HG03565 (cell line): Measurements from ENCODE around the gene DUSP5.

Source experiments
- ATAC-seq: cut with Tn5 transposase; IDR thresholded peaks from one replicate; pipeline ENCODE4 v1.9.1; 2021; ENCODE audit warnings: mild to moderate bottlenecking, moderate library complexity; ENCODE audit not compliant: unreplicated experiment

Gene DUSP5

DNA sequence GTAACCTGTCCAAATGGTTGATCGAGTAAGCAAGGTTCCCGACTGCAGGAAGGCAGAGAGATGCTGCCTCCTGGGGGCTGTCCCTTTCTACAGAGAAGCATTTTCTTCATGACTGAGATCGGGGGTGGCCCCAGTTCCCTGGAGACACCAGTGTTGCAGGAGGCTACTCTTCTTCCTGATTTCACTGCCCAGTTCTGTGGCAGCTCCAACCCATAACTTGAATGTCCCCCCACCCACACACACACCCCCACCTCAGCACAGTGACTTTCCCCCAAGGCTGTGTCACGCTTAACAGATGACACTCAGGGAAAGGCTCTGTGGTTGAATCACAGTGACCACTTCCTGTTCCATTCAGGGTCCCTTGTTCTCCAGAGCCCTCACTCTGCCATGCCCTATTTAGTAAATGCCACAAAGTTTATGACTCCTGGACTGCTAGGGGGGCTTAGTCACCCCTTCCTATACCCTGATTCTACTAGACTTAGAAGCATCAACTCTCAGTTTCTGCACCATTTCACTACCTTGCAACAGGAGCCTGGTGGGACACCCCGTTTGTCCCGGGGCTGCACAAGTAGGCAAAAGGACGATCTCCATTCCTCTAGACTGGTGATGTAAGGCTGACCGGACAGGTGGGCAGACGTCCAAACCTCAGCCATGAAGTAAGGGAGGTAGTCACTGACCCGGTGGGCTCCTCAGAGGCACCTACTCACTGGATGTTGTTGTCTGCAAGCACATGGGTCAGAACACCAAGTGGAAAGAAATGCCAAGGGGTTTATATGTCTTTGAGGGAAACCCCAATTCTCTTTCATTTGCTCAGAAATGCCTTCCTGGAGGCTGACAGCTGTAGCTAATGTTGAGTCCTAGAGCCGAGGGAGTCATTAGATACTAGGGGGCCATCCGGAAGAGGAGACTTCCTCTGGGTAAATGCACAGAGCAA lies 38.5 kb downstream of the DUSP5 start:
- peak; percentile 75 for ATAC-seq

DNA sequence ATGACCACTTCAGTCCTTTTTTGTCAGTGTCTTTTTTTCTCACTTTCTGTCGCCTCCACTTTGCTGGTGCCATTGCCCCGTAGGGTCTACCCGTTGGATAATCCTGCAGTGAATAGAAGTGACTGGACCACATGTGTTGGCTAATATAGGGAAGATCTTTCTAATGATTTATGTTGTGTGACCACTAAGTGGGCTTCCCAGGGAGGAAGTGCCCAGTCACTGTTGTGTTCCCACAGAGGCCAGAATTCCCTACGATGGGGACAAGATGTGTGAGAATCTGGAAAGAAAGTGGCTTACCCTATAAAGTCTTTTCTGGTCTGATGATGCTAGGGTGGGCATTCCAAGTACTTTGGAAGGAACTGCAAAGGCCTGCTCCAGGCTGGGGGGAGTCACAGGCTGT lies 41.4 kb downstream of the DUSP5 start:
- ATAC-seq = no peak

DNA sequence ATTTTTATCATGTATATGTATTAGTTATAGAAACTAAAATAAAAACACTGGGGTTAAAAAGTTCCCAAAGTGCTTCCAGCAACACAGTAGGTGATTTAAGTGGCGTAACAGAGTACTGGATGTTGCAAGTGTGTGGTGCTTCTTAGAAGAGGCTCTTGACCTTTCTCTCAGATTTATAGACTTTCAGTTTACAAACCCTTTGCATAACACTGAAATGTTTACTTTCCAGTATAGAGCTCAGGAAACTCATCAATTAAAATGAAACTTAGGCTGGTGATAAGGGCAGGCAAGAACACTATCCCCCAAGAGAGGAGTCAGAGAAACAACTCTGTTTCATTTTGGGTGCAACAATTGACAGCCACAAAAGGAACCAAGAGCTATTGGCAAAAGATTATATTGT lies 42.3 kb downstream of the DUSP5 start:
- no peak for ATAC-seq

DNA sequence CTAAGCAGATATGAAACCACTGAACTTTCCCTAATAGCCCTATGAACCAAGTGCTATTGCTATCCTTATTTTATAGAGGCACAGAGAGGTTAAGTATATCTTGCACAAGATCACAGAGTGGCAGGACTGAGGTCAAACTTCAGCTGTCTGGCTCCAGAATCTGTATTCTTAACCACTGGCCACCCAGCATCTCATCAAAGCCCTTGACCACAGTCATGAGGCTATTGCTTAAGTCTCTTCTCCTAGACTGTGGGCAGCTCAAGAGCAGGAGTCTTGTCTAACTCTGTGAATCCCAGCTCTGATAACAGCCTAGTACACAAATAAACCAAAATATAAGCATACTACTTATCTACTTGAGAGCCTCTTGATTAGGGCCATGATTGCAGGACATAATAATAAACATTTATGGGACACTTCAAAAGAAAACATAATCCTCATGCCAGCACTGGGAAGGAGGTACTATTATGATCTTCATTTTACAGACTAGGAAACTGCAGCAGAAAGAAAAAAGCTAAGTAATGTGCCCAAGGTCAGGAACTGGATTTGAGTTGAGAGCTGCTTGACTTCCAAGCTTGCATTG lies 47.3 kb downstream of the DUSP5 start:
- ATAC-seq = no peak

DNA sequence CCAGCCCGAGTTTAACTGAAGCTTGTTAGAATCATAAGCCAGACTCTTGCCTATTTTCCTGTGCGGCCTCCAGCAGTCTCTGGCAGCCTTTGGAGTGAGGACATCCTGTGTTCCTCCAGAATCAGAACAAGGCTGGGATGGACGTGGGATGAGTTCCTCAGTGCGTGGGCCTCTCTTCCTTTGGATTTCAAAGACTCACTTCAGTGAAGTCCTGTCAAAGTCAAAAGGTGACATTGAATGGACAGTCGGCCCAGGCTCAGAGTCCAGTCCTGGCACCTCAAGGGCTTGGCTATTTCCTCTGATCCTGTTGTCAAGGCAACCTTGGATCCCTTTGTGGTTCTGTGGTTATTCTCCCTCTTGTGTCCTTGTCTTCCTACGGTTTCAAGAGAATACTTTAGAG lies 48.4 kb downstream of the DUSP5 start:
- ATAC-seq = no peak

DNA sequence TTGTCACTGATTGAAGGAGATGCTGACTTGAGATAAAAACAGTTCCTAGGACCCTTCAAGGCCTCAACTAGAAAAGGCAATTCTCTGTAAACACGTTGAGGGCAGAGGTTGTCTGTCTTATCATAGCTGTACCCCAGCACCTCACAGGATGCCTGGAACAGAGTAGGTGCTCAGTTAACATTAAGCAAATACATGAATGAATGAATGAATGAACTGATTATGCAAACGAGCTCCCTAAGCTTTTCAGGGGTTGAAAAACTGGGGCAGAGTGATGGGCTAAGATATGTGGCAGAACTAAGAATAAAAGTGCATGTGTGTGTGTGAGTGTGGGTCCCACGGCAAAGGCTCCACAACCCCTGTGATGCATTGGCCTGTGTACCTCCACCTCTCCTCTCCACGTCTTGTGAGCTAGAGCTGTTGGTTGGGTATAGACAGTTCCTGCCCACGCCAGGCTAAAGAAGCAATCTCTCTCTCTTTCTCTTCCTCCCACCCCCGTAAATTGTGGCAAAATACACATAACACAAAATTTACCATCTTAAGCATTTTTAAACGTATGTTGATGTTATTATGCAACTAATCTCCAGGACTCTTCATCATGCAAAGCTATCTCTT lies 48.9 kb downstream of the DUSP5 start:
- no peak for ATAC-seq

DNA sequence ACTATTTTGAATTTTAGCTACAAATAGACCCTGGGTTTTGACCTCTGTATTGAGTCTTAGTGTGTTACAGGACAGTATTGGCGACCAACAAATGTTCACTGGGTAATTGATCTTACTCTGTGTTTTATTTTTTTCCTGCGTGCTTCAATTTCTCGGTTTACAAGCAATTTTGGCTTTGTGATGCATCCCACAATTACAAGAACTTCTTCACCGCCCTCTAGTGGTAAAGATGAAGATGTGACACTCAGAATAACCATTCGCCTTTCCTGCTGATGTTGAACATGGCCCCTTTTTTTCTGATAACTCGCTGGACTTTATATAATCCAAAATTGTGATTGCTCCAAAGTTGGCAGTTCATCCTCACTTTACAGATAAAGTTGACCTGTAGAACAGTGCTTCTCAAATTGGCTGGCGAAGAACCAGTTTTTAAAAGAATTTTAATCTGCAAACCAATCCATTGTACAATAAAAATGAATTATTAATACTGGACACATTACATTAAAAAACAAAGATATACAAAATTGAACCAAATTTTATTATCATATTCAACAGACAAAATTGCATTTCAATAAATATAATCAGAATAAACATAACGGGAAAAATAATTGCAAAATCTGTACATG lies 49.5 kb downstream of the DUSP5 start:
- peak; percentile 56 for ATAC-seq

DNA sequence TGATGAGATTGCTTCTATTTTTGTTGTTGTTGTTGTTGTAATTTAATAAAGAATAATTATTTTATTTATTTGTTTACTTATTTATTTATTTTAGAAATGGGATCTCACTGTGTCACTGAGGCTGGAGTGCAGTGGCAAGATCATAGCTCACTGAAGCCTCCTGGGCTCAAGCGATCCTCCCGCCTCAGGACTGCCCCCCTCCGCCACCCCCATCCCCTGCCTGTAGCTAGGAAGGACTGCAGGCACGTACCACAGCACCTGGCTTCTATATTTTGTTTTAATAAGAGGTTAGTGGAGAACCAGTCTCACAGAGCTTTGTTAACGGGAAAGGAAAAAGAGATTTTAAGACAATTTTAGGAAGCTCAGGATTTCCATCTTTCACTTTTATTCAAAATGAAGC lies 50.3 kb downstream of the DUSP5 start:
- no peak for ATAC-seq

DNA sequence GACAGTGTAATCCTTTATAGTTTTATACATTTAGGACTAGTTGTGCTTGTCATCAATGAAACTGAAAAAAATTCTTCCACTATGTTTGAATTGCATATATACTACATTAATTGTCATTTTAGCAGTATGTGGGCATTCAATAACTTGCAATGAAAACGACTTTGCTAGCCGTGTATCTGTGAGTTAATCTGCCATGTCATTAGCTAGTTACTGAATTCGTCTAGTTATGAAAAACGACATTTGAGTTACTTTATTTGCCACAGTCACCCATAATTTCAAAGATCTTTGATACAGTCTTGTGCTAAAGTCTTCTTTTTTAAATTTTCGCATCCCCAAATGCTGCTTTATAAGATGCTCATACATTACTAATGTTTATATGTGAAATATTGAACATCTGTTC lies 51.5 kb downstream of the DUSP5 start:
- ATAC-seq = no peak

DNA sequence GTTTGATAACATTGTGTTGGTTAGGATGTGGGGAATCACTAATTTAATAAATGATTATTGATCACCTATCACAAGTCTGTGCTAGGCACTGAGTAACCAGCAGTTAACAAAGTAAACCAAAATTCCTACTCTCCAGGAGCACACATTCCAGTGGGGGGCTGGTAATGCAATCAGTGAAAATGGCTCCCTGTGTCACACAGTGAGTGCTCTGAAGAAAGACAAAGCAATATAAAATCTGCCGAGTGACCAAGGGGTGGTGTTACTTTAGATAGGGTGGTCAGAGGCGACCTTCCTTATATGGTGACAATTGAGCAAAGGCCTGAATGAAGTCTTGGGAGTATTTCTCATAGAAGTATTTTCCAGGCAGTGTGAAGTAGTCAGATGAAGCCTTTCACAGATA lies 56.2 kb downstream of the DUSP5 start:
- no peak for ATAC-seq

DNA sequence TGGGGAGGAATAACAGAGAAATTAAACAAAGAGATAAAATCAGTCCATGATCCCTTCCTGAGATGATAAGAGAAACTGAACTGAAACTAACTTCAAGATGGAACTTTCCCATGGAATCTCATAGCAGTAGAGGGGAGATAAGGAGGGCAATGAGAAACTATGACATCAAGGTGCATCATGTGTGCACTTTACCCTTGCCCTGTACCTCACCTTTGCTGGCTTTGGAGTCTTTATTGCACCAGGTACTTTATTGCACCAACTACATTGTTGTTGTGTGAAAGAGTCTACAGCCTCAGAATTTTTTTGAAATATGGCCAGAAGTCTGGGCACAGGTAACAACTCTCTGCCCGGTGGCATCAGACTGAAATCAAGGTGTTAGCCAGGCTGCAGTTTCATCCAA lies 58.6 kb downstream of the DUSP5 start:
- no peak for ATAC-seq

DNA sequence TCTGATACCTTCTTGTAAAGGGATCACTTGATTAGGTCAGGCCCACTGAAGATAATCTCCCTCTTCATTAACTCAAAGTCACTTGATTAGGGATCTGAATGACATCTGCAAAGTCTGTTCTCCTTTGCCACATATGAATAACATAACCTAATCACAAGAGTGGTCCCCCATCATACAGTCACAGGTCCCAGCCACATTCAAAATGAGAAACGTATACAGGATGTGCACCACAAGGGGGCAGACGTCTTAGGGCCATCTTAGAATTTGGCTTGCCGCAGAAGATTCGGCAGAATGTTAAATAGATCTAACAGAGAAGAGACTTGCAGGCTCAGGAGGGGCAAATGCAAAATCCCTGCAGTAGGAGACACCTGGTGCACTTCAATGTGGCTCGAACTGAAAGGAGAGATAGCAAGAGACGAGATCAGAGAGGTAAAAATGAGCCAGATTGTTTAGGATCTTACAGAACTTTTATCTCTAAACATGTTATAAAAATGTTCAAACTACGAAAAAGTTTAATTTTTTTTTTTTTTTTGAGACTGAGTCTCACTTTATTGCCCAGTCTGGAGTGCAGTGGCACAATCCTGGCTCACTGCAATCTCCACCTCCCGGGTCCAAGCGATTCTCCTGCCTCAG lies 59.4 kb downstream of the DUSP5 start:
- no peak for ATAC-seq

DNA sequence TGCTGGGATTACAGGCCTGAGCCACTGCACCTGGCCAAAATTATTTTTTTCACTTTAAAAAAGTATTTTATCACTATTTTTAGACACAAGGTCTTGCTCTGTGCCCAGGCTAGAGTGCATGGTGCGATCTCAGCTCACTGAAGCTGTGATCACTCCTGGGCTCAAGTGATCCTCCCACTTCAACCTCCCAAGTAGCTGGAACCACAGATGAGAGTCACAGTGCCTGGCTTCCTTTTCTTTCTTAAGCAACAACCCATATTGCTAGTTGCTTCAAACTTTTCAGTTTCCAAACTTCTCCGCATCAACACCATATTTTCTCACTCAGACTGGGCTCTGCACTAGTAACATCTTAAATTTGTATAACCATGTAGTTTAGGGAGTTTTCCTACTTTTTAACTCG lies 60.3 kb downstream of the DUSP5 start:
- no peak for ATAC-seq

DNA sequence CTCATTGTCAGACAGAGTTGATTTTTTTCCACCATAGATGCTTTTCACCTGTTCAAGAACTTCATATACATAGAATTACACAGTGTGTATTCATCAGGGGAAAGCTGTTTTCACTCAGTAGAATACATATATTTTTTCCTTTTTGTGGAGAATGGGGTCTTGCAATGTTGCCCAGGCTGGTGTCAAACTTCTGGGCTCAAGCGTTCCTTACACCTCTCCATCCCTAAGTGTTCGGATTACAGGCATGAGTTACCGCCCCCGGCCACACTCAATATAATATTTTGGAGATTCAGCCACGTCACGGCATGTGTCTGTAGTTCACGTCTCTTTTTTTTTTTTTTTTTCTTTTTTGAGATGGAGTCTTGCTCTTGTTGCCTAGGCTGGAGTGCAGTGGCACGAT lies 62.3 kb downstream of the DUSP5 start:
- no peak for ATAC-seq
